Peyer's patch (tissue), 4 donors: Measurements from ENCODE around the gene FUT8. TPM values are rescaled to one million over a fixed set of nuclear protein-coding genes. Genes with fewer than 3 reads are reported as not detected.

Source experiments
- DNase-seq, 3 donors: peaks; one replicate each; pipeline ENCODE4 v3.0.0-alpha.2; 2017 to 2019
- H3K27ac ChIP-seq, 4 donors: fragments of 200-600 bp; sonication (generic); one replicate each; pipeline ENCODE4 v1.5.1; 2016 to 2019
- H3K27me3 ChIP-seq, 2 donors: fragments of 200-600 bp; sonication (generic); one replicate each; pipeline ENCODE4 v1.5.1; 2019
- H3K36me3 ChIP-seq, 3 donors: fragments of 200-600 bp; sonication (generic); one replicate each; pipeline ENCODE4 v1.5.1; 2016 to 2019
- H3K4me1 ChIP-seq, 4 donors: fragments of 200-600 bp; sonication (generic); one replicate each; pipeline ENCODE4 v1.5.1; 2016 to 2019
- H3K4me3 ChIP-seq, 4 donors: fragments of 200-600 bp; sonication (generic); 1 replicate in 3 of 4; 2 replicates in 1 of 4; pipeline ENCODE4 v1.5.1; 2016 to 2019; ENCODE audit warnings: mild to moderate bottlenecking in 1 of 4
- H3K9me3 ChIP-seq, 4 donors: fragments of 200-600 bp; sonication (generic); one replicate each; pipeline ENCODE4 v1.5.1; 2016 to 2019; ENCODE audit warnings: mild to moderate bottlenecking in 1 of 4
- POLR2A ChIP-seq, 2 donors: fragments of 450-650 bp; IDR thresholded peaks; one replicate each; pipeline ENCODE4 v1.5.1; 2017; ENCODE audit warnings: antibody characterized with exemption in 2 of 2, mild to moderate bottlenecking in 2 of 2, moderate library complexity in 2 of 2
- total RNA-seq, 4 donors: library from RNA; depleted of rRNA; stranded (reverse); fragments of >200 nt; gene quantifications; one replicate each; pipeline ENCODE4 v1.1.0, GENCODE V29; 2016
- TF ChIP-seq, protein P1 (sequence below), 6 experiments: fragments of 450-650 bp in 4 of 6; fragments of 200-600 bp in 2 of 6; sonication (generic) in 1 of 6; IDR thresholded peaks; one replicate each; pipeline ENCODE4 v1.5.1; 2017 to 2019; ENCODE audit warnings: antibody characterized with exemption in 6 of 6, mild to moderate bottlenecking in 3 of 6, moderate library complexity in 1 of 6

The FUT8 gene
- total RNA-seq, 4 donors from 2014 or later: 46.4 to 126 (median 55.9) TPM

GRCh38 chr14:65419593-65420252 lies 7.2 kb downstream of the FUT8 start:
- H3K36me3 ChIP-seq: no peaks in the 10 kb centered on the region
- H3K27ac ChIP-seq: no peak overlapping the region
- H3K4me3 ChIP-seq: no peak overlapping the region
- no peak for DNase-seq
- TF ChIP-seq, protein P1, sequence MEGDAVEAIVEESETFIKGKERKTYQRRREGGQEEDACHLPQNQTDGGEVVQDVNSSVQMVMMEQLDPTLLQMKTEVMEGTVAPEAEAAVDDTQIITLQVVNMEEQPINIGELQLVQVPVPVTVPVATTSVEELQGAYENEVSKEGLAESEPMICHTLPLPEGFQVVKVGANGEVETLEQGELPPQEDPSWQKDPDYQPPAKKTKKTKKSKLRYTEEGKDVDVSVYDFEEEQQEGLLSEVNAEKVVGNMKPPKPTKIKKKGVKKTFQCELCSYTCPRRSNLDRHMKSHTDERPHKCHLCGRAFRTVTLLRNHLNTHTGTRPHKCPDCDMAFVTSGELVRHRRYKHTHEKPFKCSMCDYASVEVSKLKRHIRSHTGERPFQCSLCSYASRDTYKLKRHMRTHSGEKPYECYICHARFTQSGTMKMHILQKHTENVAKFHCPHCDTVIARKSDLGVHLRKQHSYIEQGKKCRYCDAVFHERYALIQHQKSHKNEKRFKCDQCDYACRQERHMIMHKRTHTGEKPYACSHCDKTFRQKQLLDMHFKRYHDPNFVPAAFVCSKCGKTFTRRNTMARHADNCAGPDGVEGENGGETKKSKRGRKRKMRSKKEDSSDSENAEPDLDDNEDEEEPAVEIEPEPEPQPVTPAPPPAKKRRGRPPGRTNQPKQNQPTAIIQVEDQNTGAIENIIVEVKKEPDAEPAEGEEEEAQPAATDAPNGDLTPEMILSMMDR (IDR thresholded peaks at IDR 0.05): no peak
- TF ChIP-seq POLR2A (IDR thresholded peaks at IDR 0.05): no peak
- peaks cover 0 to 5% (median 0%) of the 10 kb centered on the region in 4 donors for H3K4me1 ChIP-seq
- H3K9me3 ChIP-seq: no peaks in the 10 kb centered on the region
- H3K27me3 ChIP-seq: no peaks in the 10 kb centered on the region

DNA sequence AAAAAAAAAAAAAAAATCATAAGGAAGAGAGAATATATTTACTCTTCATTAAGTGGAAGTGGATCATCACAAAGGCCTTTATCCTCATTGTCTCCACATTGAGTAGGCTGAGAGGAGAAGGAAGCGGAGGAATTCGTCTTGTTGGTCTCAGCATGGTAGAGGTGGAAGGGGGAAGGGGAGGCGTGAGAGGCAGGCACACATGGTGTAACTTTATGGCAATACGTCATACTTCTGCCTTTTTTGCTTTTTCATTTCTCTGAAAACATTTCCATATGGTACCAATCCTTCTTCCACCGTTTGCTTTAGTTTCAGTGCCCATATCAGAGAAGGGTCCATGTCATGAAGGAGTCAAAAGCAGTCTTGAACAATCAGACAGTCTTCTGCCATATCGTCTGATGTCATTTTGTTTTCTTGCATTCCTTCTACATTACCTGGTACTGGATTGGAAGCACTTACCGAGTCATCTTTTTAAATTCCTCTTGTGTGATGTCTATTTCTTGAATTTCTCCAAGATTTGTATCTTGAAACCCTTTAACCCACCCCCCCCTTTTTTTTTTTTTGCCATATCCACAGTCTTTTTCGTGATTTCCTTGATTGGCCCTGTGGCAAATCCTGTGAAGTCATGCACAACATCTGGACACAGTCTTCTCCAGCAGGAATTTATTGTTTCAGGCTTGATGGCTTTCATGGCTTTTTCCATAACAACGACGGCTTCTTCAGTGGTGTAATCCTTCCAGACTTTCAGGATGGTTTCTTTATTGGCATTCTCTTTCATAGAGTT lies 8.9 kb downstream of the FUT8 start:
- Histone ChIP-seq H3K4me1 (no peaks in the 10 kb centered on the region), H3K27ac (no peak overlapping the region), H3K36me3 (no peaks in the 10 kb centered on the region), H3K4me3 (no peak overlapping the region), H3K27me3 (no peaks in the 10 kb centered on the region), H3K9me3 (no peaks in the 10 kb centered on the region)
- no peak for DNase-seq
- TF ChIP-seq, protein P1 (IDR thresholded peaks at IDR 0.05): no peak
- TF ChIP-seq POLR2A (IDR thresholded peaks at IDR 0.05): no peak

GRCh38 chr14:65422088-65422834 lies 9.7 kb downstream of the FUT8 start:
- H3K27me3 ChIP-seq: no peaks in the 10 kb centered on the region
- no peaks in the 10 kb centered on the region for H3K36me3 ChIP-seq
- TF ChIP-seq, protein P1 (IDR thresholded peaks at IDR 0.05): no peak
- TF ChIP-seq POLR2A (IDR thresholded peaks at IDR 0.05): no peak
- H3K4me3 ChIP-seq: no peak overlapping the region
- H3K4me1 ChIP-seq: no peaks in the 10 kb centered on the region
- no peak overlapping the region for H3K27ac ChIP-seq
- DNase-seq: no peak
- H3K9me3 ChIP-seq: no peaks in the 10 kb centered on the region

DNA sequence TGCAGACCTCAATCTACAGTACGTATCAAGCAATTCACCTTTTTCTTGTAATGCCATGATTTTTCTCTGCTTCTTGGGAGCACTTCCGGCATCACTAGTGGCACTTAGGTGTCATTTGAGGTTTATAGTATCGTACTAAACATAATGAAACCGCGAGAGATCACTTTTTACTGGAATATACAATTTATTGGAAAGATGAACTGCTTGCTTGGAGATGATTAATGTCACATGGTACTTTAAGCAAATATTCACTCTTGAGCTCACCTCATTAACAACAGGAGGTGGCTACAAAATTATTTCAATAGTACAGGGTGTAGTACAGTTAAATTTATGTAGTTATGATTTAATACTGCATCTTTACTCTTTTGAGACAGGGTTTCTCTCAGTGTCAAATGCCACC lies 11.5 kb downstream of the FUT8 start:
- H3K9me3 ChIP-seq: no peaks in the 10 kb centered on the region
- no peaks in the 10 kb centered on the region for H3K36me3 ChIP-seq
- H3K4me1 ChIP-seq: no peaks in the 10 kb centered on the region
- H3K4me3 ChIP-seq: no peak overlapping the region
- no peaks in the 10 kb centered on the region for H3K27me3 ChIP-seq
- no peak for DNase-seq
- TF ChIP-seq, protein P1 (IDR thresholded peaks at IDR 0.05): no peak
- no peak for TF ChIP-seq POLR2A (IDR thresholded peaks at IDR 0.05)
- H3K27ac ChIP-seq: no peak overlapping the region

DNA sequence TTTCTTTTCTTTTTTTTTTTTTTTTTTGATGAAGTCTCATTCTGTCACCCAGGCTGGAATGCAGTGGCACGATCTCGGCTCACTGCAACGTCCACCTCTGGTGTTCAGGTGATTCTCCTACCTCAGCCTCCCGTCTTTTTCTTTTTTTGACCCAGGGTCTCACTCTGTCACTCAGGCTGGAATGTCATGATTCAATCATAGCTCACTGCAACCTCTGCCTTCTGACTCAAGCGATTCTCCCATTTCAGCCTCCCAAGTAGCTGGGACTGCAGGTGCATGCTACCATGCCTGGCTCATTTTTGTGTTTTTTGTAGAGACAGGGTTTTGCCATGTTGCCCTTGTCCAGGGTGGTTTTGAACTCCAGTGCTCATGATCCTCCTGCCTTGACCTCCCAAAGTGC lies 12.0 kb downstream of the FUT8 start:
- Histone ChIP-seq H3K4me1 (no peaks in the 10 kb centered on the region), H3K9me3 (no peaks in the 10 kb centered on the region), H3K27me3 (no peaks in the 10 kb centered on the region), H3K4me3 (no peak overlapping the region), H3K36me3 (no peaks in the 10 kb centered on the region), H3K27ac (no peak overlapping the region)
- DNase-seq: no peak
- TF ChIP-seq, protein P1 (IDR thresholded peaks at IDR 0.05): no peak
- TF ChIP-seq POLR2A (IDR thresholded peaks at IDR 0.05): no peak
